ENCODE results near the gene PNN. TPM values are rescaled to one million over a fixed set of nuclear protein-coding genes. Genes with fewer than 3 reads are reported as not detected.

The PNN gene
- total RNA-seq, 1 experiment from 2014 or later, result 167 TPM

GRCh38 chr14:39173198-39173597, 1.9 kb upstream of the PNN start:
- Mint-ChIP-seq H3K9me3 (peaks cover 0 to 3% of the 10 kb centered on the region in 2 experiments; a peak in 2 of 5 replicates), H3K27ac (no peak overlapping the region), H3K4me3 (peak overlapping the region in 1 of 2 experiments; percentile 16; a peak in 2 of 5 replicates), H3K4me1 (peaks cover 28 to 34% of the 10 kb centered on the region in 2 experiments), H3K36me3 (ENCODE audit: insufficient read depth in 1 of 3, low read depth in 3 of 3) (peaks cover 0 to 28% (median 4%) of the 10 kb centered on the region in 3 experiments; a peak in 6 of 7 replicates), H3K27me3 (ENCODE audit: low read depth) (no peaks in the 10 kb centered on the region; the same call in 1 of the 2 replicates)
- no peak for DNase-seq
- Histone ChIP-seq H3K18ac (ENCODE audit: insufficient read length, low read depth, low read length) (no peak overlapping the region), H3K56ac (ENCODE audit: insufficient read length, low read depth, low read length) (no peak overlapping the region), H2BK20ac (ENCODE audit: low read depth, low read length, poor library complexity, severe bottlenecking) (no peak overlapping the region), H3K23me2 (ENCODE audit: insufficient read length, low read depth, low read length, poor library complexity, severe bottlenecking) (peaks cover 12% of the 10 kb centered on the region), H3K79me2 (ENCODE audit: insufficient read depth, low read length) (peaks cover 10% of the 10 kb centered on the region; the same call in 1 of the 2 replicates), H3K23ac (ENCODE audit: insufficient read length, low read depth, low read length) (no peak overlapping the region), H2AFZ (ENCODE audit: low read length) (no peak overlapping the region), H3K27me3 (ENCODE audit: insufficient read depth, low read length) (no peaks in the 10 kb centered on the region), H2BK12ac (ENCODE audit: insufficient read length, low read depth, low read length) (no peak overlapping the region), H4K8ac (replicated peaks; ENCODE audit: insufficient read length, low read depth, low read length) (no peak overlapping the region), H3K9me3 (ENCODE audit: control insufficient read depth, low read depth, low read length) (no peaks in the 10 kb centered on the region), H3T11ph (ENCODE audit: low read length) (no peak overlapping the region), H4K20me1 (ENCODE audit: control insufficient read depth, insufficient read depth, insufficient read length) (no peaks in the 10 kb centered on the region), H3K4ac (ENCODE audit: low read depth, low read length) (no peak overlapping the region), H3K4me2 (ENCODE audit: insufficient read depth, insufficient read length, low read length) (no peak overlapping the region), H3K79me1 (ENCODE audit: insufficient read depth, low read depth, low read length, poor library complexity, severe bottlenecking) (peaks cover 2% of the 10 kb centered on the region), H2BK5ac (ENCODE audit: insufficient read length, low read length) (no peak overlapping the region), H4K91ac (ENCODE audit: insufficient read length, low read depth, low read length) (no peak overlapping the region), H4K5ac (ENCODE audit: insufficient read length, low read depth, low read length) (no peak overlapping the region), H3K14ac (ENCODE audit: insufficient read depth, low read length) (no peak overlapping the region), H2BK15ac (ENCODE audit: low read depth, low read length) (no peak overlapping the region), H2BK120ac (ENCODE audit: low read depth, low read length, poor library complexity, severe bottlenecking) (no peak overlapping the region), H2AK5ac (ENCODE audit: insufficient read length, low read length) (no peak overlapping the region), H3K4me1 (ENCODE audit: insufficient read depth, low read length) (no peaks in the 10 kb centered on the region), H3K27ac (ENCODE audit: insufficient read length, low read depth, low read length) (no peak overlapping the region), H3K9ac (ENCODE audit: extremely low read depth, insufficient read length, low read length) (no peak overlapping the region)
- TF ChIP-seq, protein P1, sequence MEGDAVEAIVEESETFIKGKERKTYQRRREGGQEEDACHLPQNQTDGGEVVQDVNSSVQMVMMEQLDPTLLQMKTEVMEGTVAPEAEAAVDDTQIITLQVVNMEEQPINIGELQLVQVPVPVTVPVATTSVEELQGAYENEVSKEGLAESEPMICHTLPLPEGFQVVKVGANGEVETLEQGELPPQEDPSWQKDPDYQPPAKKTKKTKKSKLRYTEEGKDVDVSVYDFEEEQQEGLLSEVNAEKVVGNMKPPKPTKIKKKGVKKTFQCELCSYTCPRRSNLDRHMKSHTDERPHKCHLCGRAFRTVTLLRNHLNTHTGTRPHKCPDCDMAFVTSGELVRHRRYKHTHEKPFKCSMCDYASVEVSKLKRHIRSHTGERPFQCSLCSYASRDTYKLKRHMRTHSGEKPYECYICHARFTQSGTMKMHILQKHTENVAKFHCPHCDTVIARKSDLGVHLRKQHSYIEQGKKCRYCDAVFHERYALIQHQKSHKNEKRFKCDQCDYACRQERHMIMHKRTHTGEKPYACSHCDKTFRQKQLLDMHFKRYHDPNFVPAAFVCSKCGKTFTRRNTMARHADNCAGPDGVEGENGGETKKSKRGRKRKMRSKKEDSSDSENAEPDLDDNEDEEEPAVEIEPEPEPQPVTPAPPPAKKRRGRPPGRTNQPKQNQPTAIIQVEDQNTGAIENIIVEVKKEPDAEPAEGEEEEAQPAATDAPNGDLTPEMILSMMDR (conservative IDR thresholded peaks at IDR 0.05), result no peak
- no CpG with 5 or more reads among the region's 3 CpGs for WGBS (ENCODE audit: extremely low coverage, insufficient read length, low lambda C conversion rate)

All from H9 (cell line).